Stomach (tissue), 4 donors: ENCODE measurements around the gene ST8SIA1.

Source experiments
- EP300 ChIP-seq: sonication (generic); formaldehyde crosslinking; IDR thresholded peaks from one replicate; pipeline ENCODE4 v1.6.1; 2017; ENCODE audit warnings: antibody characterized with exemption
- POLR2A ChIP-seq, 4 donors: fragments of 450-650 bp; IDR thresholded peaks; one replicate each; pipeline ENCODE4 v1.6.1; 2016; ENCODE audit warnings: antibody characterized with exemption in 4 of 4, control low read depth in 2 of 4, mild to moderate bottlenecking in 1 of 4, moderate library complexity in 1 of 4
- POLR2AphosphoS5 ChIP-seq, 3 donors: sonication (generic); formaldehyde crosslinking; IDR thresholded peaks; one replicate each; pipeline ENCODE4 v1.6.1; 2016; ENCODE audit warnings: antibody characterized with exemption in 3 of 3
- TF ChIP-seq, protein P1 (sequence below), 7 experiments: fragments of 450-650 bp in 4 of 7; fragments of 200-600 bp in 3 of 7; sonication (generic) in 3 of 7; IDR thresholded peaks; one replicate each; pipeline ENCODE4 v1.5.1; 2016 to 2019; ENCODE audit warnings: antibody characterized with exemption in 7 of 7, control low read depth in 2 of 7, mild to moderate bottlenecking in 1 of 7

DNA sequence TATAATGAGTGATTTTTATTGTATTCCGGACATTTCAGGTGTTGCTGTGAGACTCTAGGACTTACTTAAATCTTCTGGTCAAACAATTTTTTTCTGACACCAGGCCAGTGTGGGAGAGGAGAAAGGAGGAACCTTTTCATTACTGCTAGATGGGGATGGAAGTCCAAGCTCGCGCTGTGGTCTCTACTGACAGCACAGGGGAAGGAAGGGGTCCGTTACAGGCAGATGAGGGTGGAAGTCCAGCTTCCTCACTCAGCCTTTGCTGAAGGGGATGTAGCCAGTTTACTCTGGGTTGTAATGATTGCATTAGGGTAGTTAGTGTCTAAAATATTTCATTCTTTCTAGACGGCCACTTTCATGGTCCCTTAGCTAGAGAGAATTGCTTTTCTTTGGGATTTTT lies 26.3 kb upstream of the ST8SIA1 start:
- TF ChIP-seq POLR2A (IDR thresholded peaks at IDR 0.05), result no peak
- TF ChIP-seq EP300, result no peak
- TF ChIP-seq, protein P1, sequence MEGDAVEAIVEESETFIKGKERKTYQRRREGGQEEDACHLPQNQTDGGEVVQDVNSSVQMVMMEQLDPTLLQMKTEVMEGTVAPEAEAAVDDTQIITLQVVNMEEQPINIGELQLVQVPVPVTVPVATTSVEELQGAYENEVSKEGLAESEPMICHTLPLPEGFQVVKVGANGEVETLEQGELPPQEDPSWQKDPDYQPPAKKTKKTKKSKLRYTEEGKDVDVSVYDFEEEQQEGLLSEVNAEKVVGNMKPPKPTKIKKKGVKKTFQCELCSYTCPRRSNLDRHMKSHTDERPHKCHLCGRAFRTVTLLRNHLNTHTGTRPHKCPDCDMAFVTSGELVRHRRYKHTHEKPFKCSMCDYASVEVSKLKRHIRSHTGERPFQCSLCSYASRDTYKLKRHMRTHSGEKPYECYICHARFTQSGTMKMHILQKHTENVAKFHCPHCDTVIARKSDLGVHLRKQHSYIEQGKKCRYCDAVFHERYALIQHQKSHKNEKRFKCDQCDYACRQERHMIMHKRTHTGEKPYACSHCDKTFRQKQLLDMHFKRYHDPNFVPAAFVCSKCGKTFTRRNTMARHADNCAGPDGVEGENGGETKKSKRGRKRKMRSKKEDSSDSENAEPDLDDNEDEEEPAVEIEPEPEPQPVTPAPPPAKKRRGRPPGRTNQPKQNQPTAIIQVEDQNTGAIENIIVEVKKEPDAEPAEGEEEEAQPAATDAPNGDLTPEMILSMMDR (IDR thresholded peaks at IDR 0.05), result no peak
- no peak for TF ChIP-seq POLR2AphosphoS5 (IDR thresholded peaks at IDR 0.05)
